Stomach (tissue), 9 donors: ENCODE measurements around the gene BBS9. TPM values are rescaled to one million over a fixed set of nuclear protein-coding genes. Genes with fewer than 3 reads are reported as not detected.
A peak's percentile ranks its signal among the peaks of the same experiment; 100 is the strongest.

Experiments
- DNase-seq, 2 donors: peaks; one replicate each; pipeline versions ENCODE4 v3.0.0 to v3.0.0-alpha.2; 2013 to 2019
- H3K27ac ChIP-seq, 5 donors: fragments of 200-600 bp in 4 of 5; sonication (generic) in 4 of 5; one replicate each; pipeline ENCODE4 v1.5.1; 2013 to 2019; ENCODE audit warnings: mild to moderate bottlenecking in 1 of 5, moderate library complexity in 1 of 5
- H3K27me3 ChIP-seq, 3 donors: fragments of 200-600 bp; sonication (generic); one replicate each; pipeline ENCODE4 v1.5.1; 2017 to 2019; ENCODE audit warnings: mixed run types in 1 of 3
- H3K36me3 ChIP-seq, 4 donors: fragments of 200-600 bp; sonication (generic); 1 replicate in 3 of 4; 2 replicates in 1 of 4; pipeline ENCODE4 v1.5.1; 2016 to 2019
- H3K4me1 ChIP-seq, 4 donors: fragments of 200-600 bp; sonication (generic); one replicate each; pipeline ENCODE4 v1.5.1; 2016 to 2019
- H3K4me3 ChIP-seq, 4 donors: fragments of 200-600 bp; sonication (generic) in 3 of 4; one replicate each; pipeline ENCODE4 v1.5.1; 2016 to 2019; ENCODE audit warnings: mild to moderate bottlenecking in 1 of 4
- H3K9me3 ChIP-seq, 4 donors: fragments of 200-600 bp; sonication (generic); one replicate each; pipeline ENCODE4 v1.5.1; 2016 to 2019
- CTCF ChIP-seq, 7 experiments: fragments of 450-650 bp in 4 of 7; fragments of 200-600 bp in 3 of 7; sonication (generic) in 3 of 7; IDR thresholded peaks; one replicate each; pipeline ENCODE4 v1.5.1; 2016 to 2019; ENCODE audit warnings: antibody characterized with exemption in 7 of 7, control low read depth in 2 of 7, mild to moderate bottlenecking in 1 of 7
- EP300 ChIP-seq: sonication (generic); formaldehyde crosslinking; IDR thresholded peaks from one replicate; pipeline ENCODE4 v1.6.1; 2017; ENCODE audit warnings: antibody characterized with exemption
- POLR2A ChIP-seq, 4 donors: fragments of 450-650 bp; IDR thresholded peaks; one replicate each; pipeline ENCODE4 v1.6.1; 2016; ENCODE audit warnings: antibody characterized with exemption in 4 of 4, control low read depth in 2 of 4, mild to moderate bottlenecking in 1 of 4, moderate library complexity in 1 of 4
- POLR2AphosphoS5 ChIP-seq, 3 donors: sonication (generic); formaldehyde crosslinking; IDR thresholded peaks; one replicate each; pipeline ENCODE4 v1.6.1; 2016; ENCODE audit warnings: antibody characterized with exemption in 3 of 3
- WGBS, 5 donors: extraction: QIAGEN DNeasy Blood & Tissue Kit in 3 of 5; methylation state at CpG; one replicate each; pipeline versions ENCODE4 v1.1.5 to v1.1.7; 2013 to 2018; 5-methylcytosine and 5-hydroxymethylcytosine counted together
- intact Hi-C: fragments of 100-400 bp; cut with DNase I; formaldehyde crosslinking; loops from one replicate; pipeline ENCODE4 v1.15.1; 2023; ENCODE audit warnings: low total_unique reads
- polyA plus RNA-seq, 3 donors: library from polyadenylated mRNA; stranded (reverse); fragments of 200-250 nt; gene quantifications; one replicate each; pipeline ENCODE4 v1.2.3, GENCODE V29; 2013
- total RNA-seq, 5 donors: library from RNA; depleted of rRNA; stranded (reverse); fragments of >200 nt; gene quantifications; one replicate each; pipeline versions ENCODE4 v1.1.0 to v1.2.3, GENCODE V29; 2014 to 2016
- donor health status: healthy with polysubstance abuse.
- donor health status: Bipolar disorder and iron deficiency.
- donor health status: healthy.

Gene BBS9
- total and polyA plus RNA-seq, 8 donors, result 3.2 to 43.9 (median 5.9) TPM

GRCh38 chr7:33250421-33250871 is 121.1 kb downstream of the BBS9 start:
- peak in 1 of 2 donors; percentile 49 for DNase-seq
- no peak overlapping the region for H3K27ac ChIP-seq
- H3K27me3 ChIP-seq, result no peaks in the 10 kb centered on the region
- peaks cover 0 to 18% (median 0%) of the 10 kb centered on the region in 4 donors for H3K4me1 ChIP-seq
- peaks cover 0 to 7% (median 0%) of the 10 kb centered on the region in 4 donors for H3K9me3 ChIP-seq
- no peak for TF ChIP-seq POLR2A (IDR thresholded peaks at IDR 0.05)
- TF ChIP-seq POLR2AphosphoS5 (IDR thresholded peaks at IDR 0.05), result no peak
- TF ChIP-seq EP300, result no peak
- no peak for TF ChIP-seq CTCF (IDR thresholded peaks at IDR 0.05)
- intact Hi-C loops, result no loop called here
- H3K4me3 ChIP-seq, result no peak overlapping the region
- no peaks in the 10 kb centered on the region for H3K36me3 ChIP-seq

- Histone ChIP-seq H3K27ac (no peak overlapping the region), H3K36me3 (no peaks in the 10 kb centered on the region), H3K4me3 (no peak overlapping the region), H3K9me3 (peaks cover 0 to 7% (median 0%) of the 10 kb centered on the region in 4 donors), H3K4me1 (peaks cover 0 to 20% (median 0%) of the 10 kb centered on the region in 4 donors), H3K27me3 (no peaks in the 10 kb centered on the region)
- intact Hi-C loops, result no loop called here
- TF ChIP-seq POLR2AphosphoS5 (IDR thresholded peaks at IDR 0.05) (no peak), POLR2A (IDR thresholded peaks at IDR 0.05) (no peak), EP300 (no peak), CTCF (IDR thresholded peaks at IDR 0.05) (no peak)
- DNase-seq, result no peak
Measured at GRCh38 chr7:33251301-33251700, 121.9 kb downstream of the BBS9 start.

- DNase-seq, result peak in 1 of 2 donors; percentile 31
- intact Hi-C loops, result no loop called here
- Histone ChIP-seq H3K27me3 (no peaks in the 10 kb centered on the region), H3K36me3 (no peaks in the 10 kb centered on the region), H3K9me3 (no peaks in the 10 kb centered on the region), H3K4me3 (no peak overlapping the region), H3K4me1 (peaks cover 3 to 41% (median 23%) of the 10 kb centered on the region in 4 donors), H3K27ac (no peak overlapping the region)
- TF ChIP-seq CTCF (IDR thresholded peaks at IDR 0.05) (no peak), POLR2A (IDR thresholded peaks at IDR 0.05) (no peak), EP300 (no peak), POLR2AphosphoS5 (IDR thresholded peaks at IDR 0.05) (no peak)
Measured at GRCh38 chr7:33258491-33258951, 129.2 kb downstream of the BBS9 start.

- Histone ChIP-seq H3K4me1 (peaks cover 3 to 35% (median 23%) of the 10 kb centered on the region in 4 donors), H3K27me3 (no peaks in the 10 kb centered on the region), H3K9me3 (no peaks in the 10 kb centered on the region), H3K27ac (no peak overlapping the region), H3K36me3 (no peaks in the 10 kb centered on the region), H3K4me3 (no peak overlapping the region)
- WGBS, 5 donors, result 51 to 80% (median 73%) methylated on average over 3 of the region's 3 CpGs
- no peak for DNase-seq
- intact Hi-C loops, result no loop called here
- no peak for TF ChIP-seq POLR2AphosphoS5 (IDR thresholded peaks at IDR 0.05)
- TF ChIP-seq CTCF (IDR thresholded peaks at IDR 0.05), result no peak
- TF ChIP-seq EP300, result no peak
- TF ChIP-seq POLR2A (IDR thresholded peaks at IDR 0.05), result no peak
Measured at GRCh38 chr7:33261585-33261984, 132.2 kb downstream of the BBS9 start.
